Loucy (cell line): ENCODE results near the gene TMEM256.

Experiments used
- H2AFZ ChIP-seq: fragments of 200-600 bp; sonication (generic); 2 replicates; pipeline ENCODE4 v1.6.0; 2016; ENCODE audit warnings: antibody characterized with exemption, mild to moderate bottlenecking, low read length, moderate library complexity
- H3F3A ChIP-seq: fragments of 200-600 bp; 2 replicates; pipeline ENCODE4 v1.6.0; 2016; ENCODE audit warnings: antibody characterized with exemption, low read depth, mild to moderate bottlenecking
- H3K27me3 ChIP-seq: fragments of 200-600 bp; sonication (generic); 2 replicates; pipeline ENCODE4 v1.6.1; 2014; ENCODE audit warnings: low read length, mild to moderate bottlenecking; ENCODE audit not compliant: insufficient read depth, poor library complexity, severe bottlenecking
- H3K36me3 ChIP-seq: fragments of 200-600 bp; sonication (generic); 2 replicates; pipeline ENCODE4 v1.6.1; 2016; ENCODE audit warnings: low read length; ENCODE audit not compliant: insufficient read depth
- H3K4me1 ChIP-seq: fragments of 200-600 bp; sonication (generic); 2 replicates; pipeline ENCODE4 v1.5.1; 2014; ENCODE audit warnings: low read length, mild to moderate bottlenecking; ENCODE audit not compliant: insufficient read depth, poor library complexity, severe bottlenecking
- H3K4me2 ChIP-seq: fragments of 200-600 bp; sonication (generic); 2 replicates; pipeline ENCODE4 v1.6.0; 2014; ENCODE audit warnings: antibody characterized with exemption, low read length, low read depth, mild to moderate bottlenecking; ENCODE audit not compliant: poor library complexity, severe bottlenecking
- H3K4me3 ChIP-seq: fragments of 200-600 bp; sonication (generic); 2 replicates; pipeline ENCODE4 v1.5.1; 2014; ENCODE audit warnings: low read length, mild to moderate bottlenecking, mixed read lengths; ENCODE audit not compliant: poor library complexity, severe bottlenecking
- H3K79me2 ChIP-seq: fragments of 200-600 bp; sonication (generic); 2 replicates; pipeline ENCODE4 v1.6.1; 2014; ENCODE audit warnings: low read length; ENCODE audit not compliant: insufficient read depth
- H3K9ac ChIP-seq: fragments of 200-600 bp; sonication (generic); 2 replicates; pipeline ENCODE4 v1.6.0; 2014; ENCODE audit warnings: mild to moderate bottlenecking, low read depth, low read length, moderate library complexity; ENCODE audit not compliant: poor library complexity, severe bottlenecking
- H3K9me2 ChIP-seq: fragments of 200-600 bp; sonication (generic); replicated peaks from 2 replicates; pipeline ENCODE4 v1.6.1; 2016; ENCODE audit warnings: low read depth, low read length, mixed read lengths
- H3K9me3 ChIP-seq: fragments of 200-600 bp; sonication (generic); 2 replicates; pipeline ENCODE4 v1.6.1; 2014; ENCODE audit warnings: mild to moderate bottlenecking, antibody characterized with exemption, low read length, low read depth; ENCODE audit not compliant: insufficient read depth
- H4K20me1 ChIP-seq: fragments of 200-600 bp; sonication (generic); 2 replicates; pipeline ENCODE4 v1.6.0; 2014; ENCODE audit warnings: antibody characterized with exemption, low read length, mild to moderate bottlenecking; ENCODE audit not compliant: insufficient read depth, poor library complexity, severe bottlenecking
- EZH2phosphoT487 ChIP-seq: fragments of 200-600 bp; IDR thresholded peaks from 2 replicates; pipeline ENCODE4 v1.6.1; 2018; ENCODE audit warnings: antibody characterized with exemption, mild to moderate bottlenecking, moderate library complexity, borderline replicate concordance
- TF ChIP-seq, protein P1 (sequence below): fragments of 200-600 bp; sonication (generic); conservative IDR thresholded peaks from 2 replicates; pipeline ENCODE4 v1.5.1; 2014; ENCODE audit warnings: mild to moderate bottlenecking, antibody characterized with exemption, low read length

TMEM256 gene

DNA sequence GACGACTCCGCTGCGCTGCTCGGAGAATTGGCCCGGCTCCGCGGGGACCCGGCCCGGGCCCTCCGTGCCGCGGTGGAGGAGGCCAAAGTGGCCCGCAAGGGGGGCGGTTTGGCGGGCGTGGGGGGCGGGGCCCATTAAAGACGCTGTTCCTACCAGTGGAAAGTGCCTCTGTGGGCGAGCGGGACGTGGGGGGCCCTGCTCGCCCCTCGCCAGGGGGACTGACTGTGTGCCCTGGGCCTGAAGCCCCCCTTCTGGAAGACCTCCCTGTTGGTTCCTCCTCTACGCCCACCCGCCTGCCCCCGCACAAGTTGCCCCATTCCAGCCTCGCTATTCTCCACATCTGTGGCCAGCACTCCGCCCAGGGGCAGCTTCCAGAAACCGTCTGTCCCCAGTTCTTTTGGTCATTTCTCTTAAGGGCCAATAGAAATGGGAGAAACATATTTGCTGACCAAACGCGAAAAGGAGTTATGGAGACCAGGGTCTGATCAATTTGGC, 33.5 kb upstream of the TMEM256 start:
- Histone ChIP-seq H3F3A (no peaks in the 10 kb centered on the region; the same call in 1 of the 2 replicates), H3K79me2 (peaks cover 43% of the 10 kb centered on the region; the same call in 1 of the 2 replicates), H3K9me3 (no peaks in the 10 kb centered on the region), H4K20me1 (peaks cover 13% of the 10 kb centered on the region), H3K4me2 (peak overlapping the region; percentile 85), H3K9ac (no peak overlapping the region), H3K4me3 (peak overlapping the region; percentile 94), H3K27me3 (no peaks in the 10 kb centered on the region), H3K36me3 (no peaks in the 10 kb centered on the region), H3K4me1 (peaks cover 27% of the 10 kb centered on the region), H2AFZ (no peak overlapping the region), H3K9me2 (no peaks in the 10 kb centered on the region)
- TF ChIP-seq EZH2phosphoT487, result no peak
- TF ChIP-seq, protein P1, sequence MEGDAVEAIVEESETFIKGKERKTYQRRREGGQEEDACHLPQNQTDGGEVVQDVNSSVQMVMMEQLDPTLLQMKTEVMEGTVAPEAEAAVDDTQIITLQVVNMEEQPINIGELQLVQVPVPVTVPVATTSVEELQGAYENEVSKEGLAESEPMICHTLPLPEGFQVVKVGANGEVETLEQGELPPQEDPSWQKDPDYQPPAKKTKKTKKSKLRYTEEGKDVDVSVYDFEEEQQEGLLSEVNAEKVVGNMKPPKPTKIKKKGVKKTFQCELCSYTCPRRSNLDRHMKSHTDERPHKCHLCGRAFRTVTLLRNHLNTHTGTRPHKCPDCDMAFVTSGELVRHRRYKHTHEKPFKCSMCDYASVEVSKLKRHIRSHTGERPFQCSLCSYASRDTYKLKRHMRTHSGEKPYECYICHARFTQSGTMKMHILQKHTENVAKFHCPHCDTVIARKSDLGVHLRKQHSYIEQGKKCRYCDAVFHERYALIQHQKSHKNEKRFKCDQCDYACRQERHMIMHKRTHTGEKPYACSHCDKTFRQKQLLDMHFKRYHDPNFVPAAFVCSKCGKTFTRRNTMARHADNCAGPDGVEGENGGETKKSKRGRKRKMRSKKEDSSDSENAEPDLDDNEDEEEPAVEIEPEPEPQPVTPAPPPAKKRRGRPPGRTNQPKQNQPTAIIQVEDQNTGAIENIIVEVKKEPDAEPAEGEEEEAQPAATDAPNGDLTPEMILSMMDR, result no peak

DNA sequence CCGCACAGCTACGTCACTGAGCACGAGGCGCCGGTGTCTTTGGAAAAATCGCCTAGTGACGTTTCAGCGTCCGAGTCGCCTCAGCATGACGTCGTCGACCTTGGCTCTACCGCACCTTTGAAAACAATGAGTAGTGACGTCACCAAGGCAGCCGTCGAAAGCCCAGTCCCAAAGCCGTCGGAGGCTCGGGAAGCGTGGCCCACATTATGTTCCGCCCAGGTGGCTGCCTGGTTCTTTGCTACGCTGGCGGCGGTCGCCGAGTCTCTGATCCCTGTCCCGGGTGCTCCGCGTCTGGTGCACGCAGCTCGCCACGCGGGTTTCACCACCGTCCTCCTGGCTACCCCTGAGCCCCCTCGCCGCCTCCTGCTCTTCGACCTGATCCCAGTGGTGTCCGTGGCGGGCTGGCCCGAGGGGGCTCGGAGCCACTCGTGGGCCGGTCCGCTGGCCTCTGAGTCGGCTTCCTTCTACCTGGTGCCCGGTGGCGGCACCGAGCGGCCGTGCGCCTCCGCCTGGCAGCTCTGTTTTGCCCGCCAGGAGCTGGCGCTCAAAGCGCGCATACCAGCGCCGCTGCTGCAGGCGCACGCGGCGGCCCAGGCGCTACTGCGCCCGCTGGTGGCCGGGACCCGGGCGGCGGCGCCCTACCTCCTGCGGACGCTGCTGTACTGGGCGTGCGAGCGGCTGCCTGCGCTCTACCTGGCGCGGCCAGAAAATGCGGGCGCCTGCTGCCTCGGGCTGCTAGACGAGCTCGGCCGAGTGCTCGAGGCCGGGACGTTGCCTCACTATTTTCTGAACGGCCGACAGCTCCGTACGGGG, 32.9 kb upstream of the TMEM256 start:
- Histone ChIP-seq H2AFZ (no peak overlapping the region), H3K4me2 (peak overlapping the region; percentile 95), H4K20me1 (peaks cover 13% of the 10 kb centered on the region), H3K9me3 (no peaks in the 10 kb centered on the region), H3K9ac (peak overlapping the region; percentile 77), H3K9me2 (no peaks in the 10 kb centered on the region), H3K36me3 (no peaks in the 10 kb centered on the region), H3K4me1 (peaks cover 27% of the 10 kb centered on the region), H3F3A (no peaks in the 10 kb centered on the region; the same call in 1 of the 2 replicates), H3K79me2 (peaks cover 43% of the 10 kb centered on the region; the same call in 1 of the 2 replicates), H3K27me3 (no peaks in the 10 kb centered on the region), H3K4me3 (peak overlapping the region; percentile 95)
- TF ChIP-seq EZH2phosphoT487, result no peak
- TF ChIP-seq, protein P1, result no peak

DNA sequence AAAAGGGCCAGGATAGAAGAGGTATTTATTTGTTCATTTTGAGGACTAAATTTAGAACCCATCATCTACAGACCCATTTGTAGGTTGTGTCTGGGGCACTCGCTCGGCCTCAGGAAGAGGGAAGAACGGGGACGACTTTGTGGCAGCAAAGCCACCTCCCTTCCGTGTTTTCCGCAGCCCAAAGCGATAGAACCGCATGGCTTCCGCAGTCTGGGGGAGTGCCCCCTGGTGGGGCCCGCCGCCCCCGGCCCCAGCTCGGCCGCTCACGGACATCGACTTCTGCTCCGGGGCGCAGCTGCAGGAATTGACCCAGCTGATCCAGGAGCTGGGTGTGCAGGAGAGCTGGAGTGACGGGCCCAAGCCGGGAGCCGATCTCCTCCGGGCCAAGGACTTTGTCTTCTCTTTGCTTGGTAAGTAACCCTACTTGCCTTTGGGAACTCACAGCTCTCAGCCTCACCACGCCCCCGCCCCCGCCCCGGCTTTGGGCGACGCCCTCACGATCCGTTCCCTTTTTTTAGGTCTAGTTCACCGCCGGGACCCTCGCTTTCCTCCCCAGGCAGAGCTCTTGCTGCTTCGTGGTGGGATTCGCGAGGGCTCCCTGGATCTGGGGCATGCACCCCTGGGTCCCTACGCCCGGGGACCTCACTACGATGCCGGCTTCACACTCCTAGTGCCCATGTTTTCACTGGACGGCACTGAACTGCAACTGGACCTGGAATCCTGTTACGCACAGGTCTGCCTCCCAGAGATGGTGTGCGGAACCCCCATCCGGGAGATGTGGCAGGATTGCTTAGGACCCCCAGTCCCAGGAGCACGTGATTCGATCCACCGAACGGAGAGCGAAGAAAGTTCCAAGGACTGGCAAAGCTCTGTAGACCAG, 32.0 kb upstream of the TMEM256 start:
- TF ChIP-seq, protein P1, result peak; percentile 56
- TF ChIP-seq EZH2phosphoT487, result no peak
- H3K9ac ChIP-seq, result peak overlapping the region; percentile 77
- H3K9me3 ChIP-seq, result no peaks in the 10 kb centered on the region
- H3K4me2 ChIP-seq, result peak overlapping the region; percentile 95
- H3K4me3 ChIP-seq, result peak overlapping the region; percentile 95
- no peaks in the 10 kb centered on the region for H3K9me2 ChIP-seq
- no peaks in the 10 kb centered on the region; the same call in 1 of the 2 replicates for H3F3A ChIP-seq
- H4K20me1 ChIP-seq, result peaks cover 13% of the 10 kb centered on the region
- H2AFZ ChIP-seq, result peak overlapping the region; percentile 78
- no peaks in the 10 kb centered on the region for H3K27me3 ChIP-seq
- H3K79me2 ChIP-seq, result peaks cover 43% of the 10 kb centered on the region; the same call in 1 of the 2 replicates
- H3K36me3 ChIP-seq, result no peaks in the 10 kb centered on the region
- H3K4me1 ChIP-seq, result peaks cover 27% of the 10 kb centered on the region
